Activated B cell treated with CpG ODN at 0.5 μM for 24 hours (primary cell): ENCODE data around the gene IQGAP3. TPM values are rescaled to one million over a fixed set of nuclear protein-coding genes. Genes with fewer than 3 reads are reported as not detected.

Experiments used
- ATAC-seq: fragments of 200-7000 bp; cut with Tn5 transposase; one replicate; pipeline ENCODE4 v1.10.0; 2021; ENCODE audit warnings: low read depth, mild to moderate bottlenecking, moderate library complexity
- CTCF ChIA-PET: fragments of 350-600 bp; sonication (Branson Sonifier 250); formaldehyde crosslinking; loops from one replicate; lab custom pipeline; 2021; ENCODE audit warnings: antibody characterized with exemption; lab: Charles Lee
- POLR2A ChIA-PET: fragments of 350-600 bp; sonication (Branson Sonifier 250); formaldehyde crosslinking; loops from one replicate; lab custom pipeline; 2021; ENCODE audit warnings: antibody characterized with exemption; lab: Charles Lee
- DNase-seq: peaks from one replicate; pipeline ENCODE4 v3.0.0; 2022
- H3K27ac Mint-ChIP-seq: one replicate; pipeline ENCODE4 v1.8.0; 2020; ENCODE audit warnings: mixed read lengths
- H3K27me3 Mint-ChIP-seq: one replicate; pipeline ENCODE4 v1.8.0; 2021; ENCODE audit warnings: mixed read lengths
- H3K36me3 Mint-ChIP-seq: one replicate; pipeline ENCODE4 v1.8.0; 2021; ENCODE audit warnings: low read depth, mixed read lengths
- H3K4me1 Mint-ChIP-seq: one replicate; pipeline ENCODE4 v1.8.0; 2021; ENCODE audit warnings: mixed read lengths
- H3K4me3 Mint-ChIP-seq: one replicate; pipeline ENCODE4 v1.8.0; 2020; ENCODE audit warnings: mild to moderate bottlenecking, mixed read lengths
- H3K9me3 Mint-ChIP-seq: one replicate; pipeline ENCODE4 v1.8.0; 2020; ENCODE audit warnings: mixed read lengths
- CTCF ChIP-seq: fragments of 200-600 bp; IDR thresholded peaks from one replicate; pipeline ENCODE4 v1.8.0; 2022; ENCODE audit warnings: antibody characterized with exemption, mild to moderate bottlenecking
- intact Hi-C: fragments of 100-400 bp; cut with micrococcal nuclease; formaldehyde crosslinking; loops from one replicate; pipeline ENCODE4 v1.15.1; 2024
- total RNA-seq: library from RNA; stranded (reverse); gene quantifications from 2 replicates; pipeline ENCODE4 v1.2.3, GENCODE V29; 2022

Gene IQGAP3
- total RNA-seq, 1 donor from 2014 or later = 0.29 TPM

GRCh38 chr1:156502894-156503697 is 69.3 kb downstream of the IQGAP3 start:
- DNase-seq (no peak), ATAC-seq (no peak)
- H3K36me3 Mint-ChIP-seq = peaks cover 10% of the 10 kb centered on the region
- TF ChIP-seq CTCF = no peak
- H3K27me3 Mint-ChIP-seq = no peaks in the 10 kb centered on the region
- intact Hi-C loops = no loop called here
- CTCF ChIA-PET = interaction anchor here (1.3 to 7.9 kb wide), 5 partner anchors 11 to 118 kb away, joined by 3 to 164 read pairs (median 5); no protein-coding TSS in a partner anchor
- H3K4me3 Mint-ChIP-seq = peak overlapping the region; percentile 35
- no peaks in the 10 kb centered on the region for H3K9me3 Mint-ChIP-seq
- H3K4me1 Mint-ChIP-seq = peaks cover 72% of the 10 kb centered on the region
- POLR2A ChIA-PET = interaction anchor here (1.0 to 21.6 kb wide), 9 partner anchors 17 to 98 kb away, joined by 3 to 1179 read pairs (median 38); partner anchors contain the start of genes GPATCH4 and NAXE
- H3K27ac Mint-ChIP-seq = peak overlapping the region; percentile 97

- intact Hi-C loops = no loop called here
- ChIA-PET CTCF (interaction anchor here (1.2 to 7.9 kb wide), 8 partner anchors 10 to 106 kb away, joined by 3 to 164 read pairs (median 9); no protein-coding TSS in a partner anchor), POLR2A (interaction anchor here (0.6 to 21.6 kb wide), 14 partner anchors 14 to 116 kb away, joined by 3 to 1179 read pairs (median 13); partner anchors contain the start of genes GPATCH4 and NAXE)
- Mint-ChIP-seq H3K27ac (peak overlapping the region; percentile 97), H3K4me3 (peak overlapping the region; percentile 85), H3K27me3 (no peaks in the 10 kb centered on the region), H3K9me3 (no peaks in the 10 kb centered on the region), H3K4me1 (peaks cover 72% of the 10 kb centered on the region), H3K36me3 (peaks cover 15% of the 10 kb centered on the region)
- no peak for TF ChIP-seq CTCF
- no peak for DNase-seq
- ATAC-seq = no peak
Measured at GRCh38 chr1:156502391-156502893, 69.9 kb downstream of the IQGAP3 start.

- Mint-ChIP-seq H3K9me3 (no peaks in the 10 kb centered on the region), H3K36me3 (peaks cover 24% of the 10 kb centered on the region), H3K27me3 (no peaks in the 10 kb centered on the region), H3K27ac (peak overlapping the region; percentile 97), H3K4me3 (peak overlapping the region; percentile 94), H3K4me1 (peaks cover 78% of the 10 kb centered on the region)
- POLR2A ChIA-PET = interaction anchor here (0.6 to 21.6 kb wide), 50 partner anchors 8 to 1525 kb away, joined by 3 to 1179 read pairs (median 5); partner anchors contain the start of genes ARHGEF2, GPATCH4, HDGF and IQGAP3
- ATAC-seq (peak; percentile 65), DNase-seq (peak; percentile 94)
- CTCF ChIA-PET = interaction anchor here (0.7 to 7.9 kb wide), 18 partner anchors 9 to 107 kb away, joined by 3 to 164 read pairs (median 6); partner anchors contain the start of genes GPATCH4 and TTC24
- no peak for TF ChIP-seq CTCF
- intact Hi-C loops = loop anchor here (1.0 to 2.0 kb wide), 7 partner anchors 9 to 240 kb away; partner anchors contain the start of gene MRPL24
Measured at GRCh38 chr1:156500793-156501506, 71.4 kb downstream of the IQGAP3 start.

- ChIA-PET CTCF (interaction anchor here (1.2 to 7.9 kb wide), 9 partner anchors 8 to 107 kb away, joined by 3 to 164 read pairs (median 9); partner anchors contain the start of gene GPATCH4), POLR2A (interaction anchor here (0.6 to 21.6 kb wide), 40 partner anchors 9 to 1524 kb away, joined by 3 to 1179 read pairs (median 5); partner anchors contain the start of genes GPATCH4, HDGF, IQGAP3 and MRPL24)
- ATAC-seq (no peak), DNase-seq (no peak)
- no peaks in the 10 kb centered on the region for H3K27me3 Mint-ChIP-seq
- peak within 1 kb of the TSS; percentile 94 for H3K4me3 Mint-ChIP-seq
- H3K36me3 Mint-ChIP-seq = peaks cover 28% of the 10 kb centered on the region
- peaks cover 77% of the 10 kb centered on the region for H3K4me1 Mint-ChIP-seq
- no peak for TF ChIP-seq CTCF
- H3K27ac Mint-ChIP-seq = peak within 1 kb of the TSS; percentile 97
- no peaks in the 10 kb centered on the region for H3K9me3 Mint-ChIP-seq
- intact Hi-C loops = loop anchor here (1.0 to 2.0 kb wide), 5 partner anchors 8 to 240 kb away; partner anchors contain the start of gene MRPL24
Measured at GRCh38 chr1:156500543-156500792, 71.9 kb downstream of the IQGAP3 start, which contains the start of gene MEF2D. Gene MEF2D (minus strand): TSS chr1:156500775. CDS start chr1:156483292, 17,483 bp downstream.
